Progenitor cell of endocrine pancreas (in vitro differentiated cells): ENCODE data around the gene WDR7. TPM values are rescaled to one million over a fixed set of nuclear protein-coding genes. Genes with fewer than 3 reads are reported as not detected.

Source experiments
- DNase-seq: peaks from one replicate; pipeline ENCODE4 v3.0.0; 2021; ENCODE audit warnings: low spot score; ENCODE audit not compliant: unreplicated experiment
- H3K27ac Mint-ChIP-seq: 2 replicates; pipeline ENCODE4 v1.8.0; 2021; ENCODE audit warnings: mild to moderate bottlenecking, moderate library complexity, mixed read lengths
- H3K27me3 Mint-ChIP-seq: 2 replicates; pipeline ENCODE4 v1.8.0; 2021; ENCODE audit warnings: mixed read lengths
- H3K36me3 Mint-ChIP-seq: 2 replicates; pipeline ENCODE4 v1.8.0; 2022; ENCODE audit warnings: mixed read lengths; ENCODE audit not compliant: insufficient read depth
- H3K4me1 Mint-ChIP-seq: 2 replicates; pipeline ENCODE4 v1.8.0; 2021; ENCODE audit warnings: low read depth, mixed read lengths
- H3K4me3 Mint-ChIP-seq: 2 replicates; pipeline ENCODE4 v1.8.0; 2021; ENCODE audit warnings: low read depth, mild to moderate bottlenecking, moderate library complexity, mixed read lengths
- H3K9me3 Mint-ChIP-seq: 2 replicates; pipeline ENCODE4 v1.8.0; 2021; ENCODE audit warnings: low read depth, mixed read lengths
- CTCF ChIP-seq: fragments of 200-600 bp; sonication (generic); IDR thresholded peaks from one replicate; pipeline ENCODE4 v1.5.0; 2021; ENCODE audit warnings: antibody characterized with exemption, mild to moderate bottlenecking; ENCODE audit not compliant: unreplicated experiment
- total RNA-seq: library from RNA; stranded (reverse); gene quantifications from 2 replicates; pipeline ENCODE4 v1.2.1, GENCODE V29; 2021

Gene WDR7
- total RNA-seq, 1 donor from 2014 or later: 23.2 TPM

DNA sequence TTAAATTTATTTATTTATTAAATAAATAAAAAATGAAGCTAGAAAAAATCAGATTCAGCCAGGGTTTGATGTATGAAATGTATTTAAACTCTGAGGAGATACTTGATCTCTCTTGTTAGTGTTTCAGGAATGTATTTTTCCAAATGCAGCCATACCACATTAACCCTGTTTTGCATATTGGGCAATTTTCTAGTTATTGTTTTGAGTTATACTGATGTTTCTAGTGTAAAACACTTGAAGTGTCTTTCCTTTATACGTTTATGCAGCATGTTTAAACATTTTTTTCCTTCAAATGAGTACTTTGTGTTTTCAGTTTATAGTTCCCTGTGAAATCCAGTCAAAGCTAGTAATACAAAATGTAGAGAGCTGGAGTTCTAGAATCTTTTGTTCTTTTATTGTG, 69.9 kb downstream of the WDR7 start:
- TF ChIP-seq CTCF: no peak
- Mint-ChIP-seq H3K4me1 (peaks cover 13% of the 10 kb centered on the region), H3K4me3 (no peak overlapping the region), H3K36me3 (peaks cover 8% of the 10 kb centered on the region), H3K27me3 (no peaks in the 10 kb centered on the region), H3K9me3 (peaks cover 7% of the 10 kb centered on the region), H3K27ac (peak overlapping the region; percentile 41)
- DNase-seq: no peak

- TF ChIP-seq CTCF: no peak
These were observed 70.3 kb downstream of the WDR7 start for GRCh38 chr18:56721491-56721890.

GRCh38 chr18:56722518-56722917, 71.4 kb downstream of the WDR7 start:
- no peaks in the 10 kb centered on the region for H3K27me3 Mint-ChIP-seq
- H3K36me3 Mint-ChIP-seq: peaks cover 8% of the 10 kb centered on the region
- H3K4me3 Mint-ChIP-seq: no peak overlapping the region
- peaks cover 7% of the 10 kb centered on the region for H3K9me3 Mint-ChIP-seq
- no peak overlapping the region for H3K27ac Mint-ChIP-seq
- TF ChIP-seq CTCF: no peak
- no peak for DNase-seq
- H3K4me1 Mint-ChIP-seq: peaks cover 1% of the 10 kb centered on the region

More at GRCh38 chr18:56721491-56721890, 70.3 kb downstream of the WDR7 start:
- Mint-ChIP-seq H3K9me3 (peaks cover 7% of the 10 kb centered on the region), H3K36me3 (peaks cover 8% of the 10 kb centered on the region), H3K27me3 (no peaks in the 10 kb centered on the region), H3K4me3 (no peak overlapping the region), H3K4me1 (peaks cover 11% of the 10 kb centered on the region), H3K27ac (no peak overlapping the region)
- DNase-seq: no peak

DNA sequence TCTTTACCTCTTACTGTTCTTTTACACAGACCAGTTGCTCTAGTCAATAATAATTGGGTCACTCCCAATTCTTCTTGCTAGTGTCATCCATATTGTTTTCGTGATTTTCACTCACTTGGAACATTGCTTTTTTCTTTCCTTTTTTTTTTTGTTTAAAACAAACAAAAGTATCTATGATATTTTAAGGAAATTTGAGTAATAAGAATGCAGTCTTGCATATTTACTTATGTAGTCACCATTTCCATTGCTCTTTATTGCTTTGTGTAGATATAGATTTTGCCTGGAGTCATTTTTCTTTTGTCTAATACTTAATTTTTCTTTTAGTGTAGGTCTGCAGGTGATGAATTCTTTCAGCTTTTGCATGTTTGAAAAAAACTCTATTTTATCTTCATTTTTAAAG, 71.9 kb downstream of the WDR7 start:
- Mint-ChIP-seq H3K27ac (no peak overlapping the region), H3K36me3 (peaks cover 8% of the 10 kb centered on the region), H3K4me3 (no peak overlapping the region), H3K9me3 (peaks cover 7% of the 10 kb centered on the region), H3K27me3 (no peaks in the 10 kb centered on the region), H3K4me1 (no peaks in the 10 kb centered on the region)
- no peak for DNase-seq
- no peak for TF ChIP-seq CTCF

DNA sequence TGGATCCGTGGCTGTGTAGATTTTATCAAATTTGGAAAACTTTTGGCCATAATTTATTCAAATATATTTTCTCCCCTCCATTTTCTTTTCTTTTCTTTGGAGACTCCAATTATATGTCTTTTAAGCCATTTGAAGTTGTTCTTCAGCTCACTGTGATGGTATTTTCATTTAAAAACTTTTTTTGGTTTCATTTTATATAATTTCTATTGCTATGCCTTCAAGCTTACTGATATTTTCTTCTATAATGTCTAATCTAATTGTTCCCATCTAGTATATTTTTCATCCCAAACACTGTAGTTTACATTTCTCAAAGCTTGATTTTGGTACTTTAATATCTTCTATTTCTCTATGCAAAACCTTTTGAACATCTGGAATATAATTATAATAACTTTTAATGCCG, 72.5 kb downstream of the WDR7 start:
- no peak overlapping the region for H3K27ac Mint-ChIP-seq
- H3K36me3 Mint-ChIP-seq: peaks cover 8% of the 10 kb centered on the region
- H3K4me3 Mint-ChIP-seq: no peak overlapping the region
- no peak for TF ChIP-seq CTCF
- H3K9me3 Mint-ChIP-seq: peaks cover 7% of the 10 kb centered on the region
- peaks cover 3% of the 10 kb centered on the region for H3K4me1 Mint-ChIP-seq
- DNase-seq: no peak
- no peaks in the 10 kb centered on the region for H3K27me3 Mint-ChIP-seq
